ENCODE data around the gene ARMC9. TPM values are rescaled to one million over a fixed set of nuclear protein-coding genes. Genes with fewer than 3 reads are reported as not detected.

ARMC9 gene
- total RNA-seq, 4 donors from 2014 or later: 2.8 to 15.9 (median 6.6) TPM

DNA sequence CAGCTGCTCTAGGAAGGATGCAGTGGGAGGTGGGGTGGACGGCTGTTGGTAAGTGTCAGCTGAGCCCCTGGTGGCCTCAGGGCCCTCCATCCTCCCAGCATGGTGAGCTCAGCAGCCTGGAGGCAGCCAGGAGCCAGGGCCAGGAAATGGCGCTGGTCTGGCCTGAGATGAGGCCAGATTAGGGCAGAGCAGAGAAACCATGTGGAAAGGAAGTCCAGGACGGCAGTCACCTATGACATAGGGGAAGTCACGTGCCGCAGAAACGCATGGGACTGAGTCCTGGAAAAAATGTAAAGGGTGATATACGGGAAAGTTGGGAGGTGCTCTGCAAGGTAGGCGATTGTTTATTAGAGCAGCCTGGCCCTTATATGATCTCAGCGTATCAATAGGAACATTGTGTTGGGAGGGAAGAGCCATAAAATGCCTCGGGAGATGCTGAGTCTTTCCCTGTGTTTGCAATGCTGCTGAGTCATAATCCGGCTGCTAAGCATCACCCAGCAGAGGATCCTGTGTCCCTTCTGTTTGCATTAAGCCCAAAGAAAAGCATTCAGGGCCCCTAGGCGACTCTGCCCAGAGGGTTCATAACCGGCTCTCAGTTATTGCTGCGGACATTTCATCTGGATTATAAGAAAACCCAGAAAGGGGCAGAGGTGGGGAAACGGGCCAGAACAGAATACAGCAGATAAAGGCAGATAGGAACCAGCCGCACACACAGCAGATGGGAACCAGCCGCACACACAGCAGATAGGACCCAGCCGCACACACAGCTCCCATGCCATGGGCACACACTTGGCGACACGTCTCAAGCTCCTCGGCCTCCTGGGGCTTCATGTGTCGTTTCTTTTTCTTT, 166.8 kb downstream of the ARMC9 start:
- ATAC-seq (ENCODE audit: low FRiP score) (no peak), DNase-seq (ENCODE audit: low spot score) (no peak)
- TF ChIP-seq, protein P1, sequence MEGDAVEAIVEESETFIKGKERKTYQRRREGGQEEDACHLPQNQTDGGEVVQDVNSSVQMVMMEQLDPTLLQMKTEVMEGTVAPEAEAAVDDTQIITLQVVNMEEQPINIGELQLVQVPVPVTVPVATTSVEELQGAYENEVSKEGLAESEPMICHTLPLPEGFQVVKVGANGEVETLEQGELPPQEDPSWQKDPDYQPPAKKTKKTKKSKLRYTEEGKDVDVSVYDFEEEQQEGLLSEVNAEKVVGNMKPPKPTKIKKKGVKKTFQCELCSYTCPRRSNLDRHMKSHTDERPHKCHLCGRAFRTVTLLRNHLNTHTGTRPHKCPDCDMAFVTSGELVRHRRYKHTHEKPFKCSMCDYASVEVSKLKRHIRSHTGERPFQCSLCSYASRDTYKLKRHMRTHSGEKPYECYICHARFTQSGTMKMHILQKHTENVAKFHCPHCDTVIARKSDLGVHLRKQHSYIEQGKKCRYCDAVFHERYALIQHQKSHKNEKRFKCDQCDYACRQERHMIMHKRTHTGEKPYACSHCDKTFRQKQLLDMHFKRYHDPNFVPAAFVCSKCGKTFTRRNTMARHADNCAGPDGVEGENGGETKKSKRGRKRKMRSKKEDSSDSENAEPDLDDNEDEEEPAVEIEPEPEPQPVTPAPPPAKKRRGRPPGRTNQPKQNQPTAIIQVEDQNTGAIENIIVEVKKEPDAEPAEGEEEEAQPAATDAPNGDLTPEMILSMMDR (IDR thresholded peaks at IDR 0.05): no peak

DNA sequence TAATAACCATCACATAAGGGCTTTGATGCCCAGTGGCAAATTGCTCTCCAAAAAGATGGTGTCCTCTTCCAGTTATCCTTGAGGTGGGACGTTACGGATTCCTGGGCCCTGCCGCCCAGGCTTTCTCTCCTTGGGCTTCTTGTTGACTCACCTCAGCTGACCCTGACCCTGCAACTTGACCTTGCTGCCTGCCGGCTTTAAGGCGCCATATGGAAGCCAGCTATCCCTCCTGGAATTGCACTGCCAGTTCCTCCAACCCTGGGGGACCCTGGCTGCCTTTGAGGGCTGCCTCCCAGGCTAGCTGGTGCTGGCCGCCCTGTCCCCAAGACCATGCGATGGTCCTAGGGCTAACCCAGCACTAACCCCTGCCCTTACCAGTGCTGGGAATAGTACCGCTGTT, 168.7 kb downstream of the ARMC9 start:
- DNase-seq (ENCODE audit: low spot score) (no peak), ATAC-seq (ENCODE audit: low FRiP score) (no peak)
- TF ChIP-seq, protein P1 (IDR thresholded peaks at IDR 0.05): no peak

DNA sequence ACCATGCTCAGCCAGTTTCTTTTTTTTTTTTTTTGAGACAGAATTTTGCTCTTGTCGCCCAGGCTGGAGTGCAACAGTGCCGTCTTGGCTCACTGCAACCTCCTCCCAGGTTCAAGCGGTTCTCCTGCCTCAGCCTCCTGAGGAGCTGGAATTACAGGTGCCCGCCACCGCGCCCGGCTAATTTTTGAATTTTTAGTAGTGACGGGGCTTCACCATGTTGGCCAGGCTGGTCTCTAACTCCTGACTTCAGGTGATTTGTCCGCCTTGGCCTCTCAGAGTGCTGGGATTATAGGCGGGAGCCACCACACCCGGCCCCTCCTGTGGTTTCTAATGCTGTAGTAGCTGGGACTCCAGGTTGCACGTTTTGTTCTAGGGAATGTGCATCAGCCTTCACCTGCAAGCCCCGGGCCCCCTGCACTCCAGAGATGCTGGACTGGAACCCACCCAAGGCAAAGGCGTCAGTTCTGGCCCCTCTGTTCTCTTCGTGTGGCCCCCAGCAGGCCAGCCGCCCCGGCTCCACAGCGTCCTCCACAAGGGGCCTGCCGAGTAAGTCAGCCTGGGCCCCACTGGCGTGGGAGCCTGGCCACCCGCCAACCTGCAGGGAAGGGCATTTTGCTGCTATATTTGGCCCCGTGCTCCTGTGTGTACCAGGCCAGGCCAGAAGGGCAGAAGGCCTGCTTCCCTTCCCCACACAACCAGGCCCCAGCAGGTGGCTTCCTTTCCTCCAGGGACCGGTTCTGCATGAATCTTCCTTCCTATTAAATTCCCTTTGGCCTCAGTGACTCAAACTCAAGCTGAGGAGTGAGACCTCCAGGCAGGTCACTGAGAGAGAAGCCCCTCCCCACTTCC, 171.4 kb downstream of the ARMC9 start:
- ATAC-seq (ENCODE audit: low FRiP score) (no peak), DNase-seq (ENCODE audit: low spot score) (no peak)
- TF ChIP-seq, protein P1 (IDR thresholded peaks at IDR 0.05): no peak

DNA sequence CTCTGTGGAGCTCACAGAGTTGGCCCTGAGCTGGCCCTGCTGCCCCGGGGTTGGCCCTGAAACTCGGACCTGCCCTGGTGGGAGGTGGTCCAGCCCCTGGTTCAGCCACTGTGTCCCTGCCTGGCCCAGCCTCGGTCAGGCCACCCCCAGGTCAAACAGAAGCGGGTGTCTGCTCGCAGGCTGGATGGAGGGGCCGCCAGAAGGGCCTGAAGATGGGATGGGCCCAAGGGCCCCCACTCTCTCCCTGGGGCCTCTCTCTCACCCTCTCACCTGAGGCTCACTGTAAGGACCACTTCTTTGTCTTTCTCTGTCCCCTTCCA, 172.0 kb downstream of the ARMC9 start:
- no peak for DNase-seq (ENCODE audit: low spot score)
- TF ChIP-seq, protein P1 (IDR thresholded peaks at IDR 0.05): no peak
- ATAC-seq (ENCODE audit: low FRiP score): no peak

DNA sequence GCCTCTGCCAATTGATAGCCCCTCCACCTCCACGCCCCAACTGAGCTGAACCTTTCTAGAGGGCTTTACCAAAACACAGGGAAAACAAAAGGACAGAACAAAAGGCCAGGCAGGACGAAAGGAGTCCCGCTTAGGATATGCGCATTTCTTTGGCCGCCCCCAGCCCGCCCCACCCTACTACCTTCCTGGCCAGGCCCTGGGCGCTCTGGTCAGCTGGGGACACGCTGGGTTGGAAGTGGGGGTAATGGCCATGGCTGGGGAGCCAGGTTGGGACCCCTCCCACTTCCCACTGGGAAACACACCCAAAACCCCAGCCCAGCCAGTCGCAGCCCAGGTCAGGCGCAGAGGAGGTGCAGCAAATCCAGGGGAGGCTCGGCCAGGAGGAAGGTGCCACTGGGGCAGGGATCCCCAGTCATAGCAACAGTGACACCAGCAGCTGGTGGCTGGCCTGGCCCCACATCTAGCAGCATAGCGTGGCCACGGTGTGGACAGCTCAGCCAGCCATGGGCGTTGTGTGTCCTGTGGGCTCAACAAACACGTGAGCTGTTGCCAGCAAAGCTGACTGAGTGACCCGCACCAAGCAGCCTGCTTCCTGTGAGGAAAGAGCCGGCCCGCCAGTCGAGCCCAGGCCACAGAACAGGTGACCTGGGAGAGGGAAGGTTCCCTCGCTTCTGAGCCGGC, 172.5 kb downstream of the ARMC9 start:
- ATAC-seq (ENCODE audit: low FRiP score): no peak
- no peak for DNase-seq (ENCODE audit: low spot score)

DNA sequence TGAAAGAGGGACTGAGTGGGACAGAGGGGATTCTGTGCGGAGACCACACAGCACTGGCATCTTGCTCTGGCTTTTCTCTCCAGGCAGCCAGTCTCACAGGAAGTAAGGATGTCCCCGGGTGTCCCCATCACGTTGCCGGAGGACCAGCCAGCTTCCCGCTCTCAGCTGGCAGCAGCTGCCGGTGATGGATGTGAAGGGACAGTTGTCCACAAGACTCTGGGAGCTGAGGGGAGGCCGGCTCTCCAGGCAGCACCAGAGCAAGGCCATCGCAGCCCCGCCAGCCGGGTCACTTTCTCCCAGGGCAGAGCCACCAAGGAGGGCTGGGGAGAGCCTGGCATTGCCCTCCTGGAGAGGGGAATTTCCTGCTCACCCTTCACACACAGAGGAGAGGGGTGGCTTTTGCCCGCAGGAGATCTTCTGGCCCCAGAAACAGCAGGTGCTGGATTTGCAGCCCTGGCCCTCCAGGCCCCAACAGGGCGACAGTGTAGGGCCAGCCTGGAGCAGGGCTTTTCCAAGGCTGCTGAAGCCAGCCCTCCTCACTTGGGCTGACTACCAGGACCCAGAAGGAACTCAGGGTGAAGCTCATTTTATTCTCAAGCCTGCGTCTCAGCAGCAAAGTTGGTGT, 173.1 kb downstream of the ARMC9 start:
- DNase-seq (ENCODE audit: low spot score): no peak
- ATAC-seq (ENCODE audit: low FRiP score): no peak
- TF ChIP-seq, protein P1 (IDR thresholded peaks at IDR 0.05): no peak

More for the DNA sequence above, 172.5 kb downstream of the ARMC9 start:
- TF ChIP-seq, protein P1 (IDR thresholded peaks at IDR 0.05): no peak

Data from omental fat pad (tissue), 4 donors.